ENCODE data around the gene RPL31. TPM values are rescaled to one million over a fixed set of nuclear protein-coding genes. Genes with fewer than 3 reads are reported as not detected.

RPL31 gene
- total RNA-seq, 1 donor from 2014 or later = 1,828 TPM

DNA sequence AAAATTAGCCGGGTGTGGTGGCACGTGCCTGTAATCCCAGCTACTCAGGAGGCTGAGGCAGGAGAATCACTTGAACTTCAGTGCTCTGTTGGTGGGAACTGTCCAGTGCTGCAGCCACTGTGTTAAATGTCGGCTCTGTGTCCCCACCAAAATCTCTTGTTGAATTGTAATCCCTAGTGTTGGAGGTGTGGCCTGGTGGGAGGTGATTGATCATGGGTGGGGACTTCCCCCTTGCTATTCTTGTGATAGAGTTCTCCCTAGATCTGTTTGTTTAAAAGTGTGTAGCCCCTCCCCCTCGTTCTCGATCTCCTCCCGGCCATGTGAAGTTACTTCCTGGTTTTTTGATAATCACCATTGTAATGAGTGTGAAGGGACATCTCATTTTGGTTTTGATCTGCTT lies 9.8 kb upstream of the RPL31 start:
- intact Hi-C loops (cut with micrococcal nuclease) = loop anchor here (5.0 kb wide), 1 partner anchor 1435 kb away; no protein-coding TSS in a partner anchor
- Mint-ChIP-seq H3K27ac (no peak overlapping the region), H3K36me3 (ENCODE audit: low read depth) (no peaks in the 10 kb centered on the region), H3K9me3 (no peaks in the 10 kb centered on the region), H3K4me1 (peaks cover 5% of the 10 kb centered on the region), H3K27me3 (no peaks in the 10 kb centered on the region), H3K4me3 (no peak overlapping the region)
- ATAC-seq (ENCODE audit: low read depth) = no peak
- CTCF ChIA-PET = no interaction called here
- TF ChIP-seq CTCF (IDR thresholded peaks at IDR 0.05) = no peak
- POLR2A ChIA-PET = no interaction called here
- no peak for DNase-seq

DNA sequence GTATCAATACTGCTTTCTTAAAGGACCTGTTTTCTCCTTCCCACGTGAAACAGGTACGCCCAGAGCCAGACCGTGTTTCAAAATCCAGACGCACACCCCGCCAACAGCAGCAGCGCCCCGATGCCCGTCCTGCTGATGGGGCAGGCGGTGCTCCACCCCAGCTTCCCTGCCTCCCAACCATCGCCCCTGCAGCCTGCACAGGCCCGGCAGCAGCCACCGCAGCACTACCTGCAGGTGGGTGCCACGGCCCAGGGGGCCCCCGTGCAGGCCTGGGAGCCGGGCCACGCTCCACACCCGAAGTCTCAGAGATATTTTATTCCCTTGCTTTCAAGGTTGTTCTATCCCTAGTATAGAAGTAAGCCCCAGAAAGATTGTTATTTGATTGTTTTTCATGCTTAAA lies 8.8 kb upstream of the RPL31 start:
- H3K27me3 Mint-ChIP-seq = no peaks in the 10 kb centered on the region
- no peaks in the 10 kb centered on the region for H3K9me3 Mint-ChIP-seq
- no peak for ATAC-seq (ENCODE audit: low read depth)
- H3K4me3 Mint-ChIP-seq = no peak overlapping the region
- TF ChIP-seq CTCF (IDR thresholded peaks at IDR 0.05) = no peak
- DNase-seq = no peak
- no peaks in the 10 kb centered on the region for H3K36me3 Mint-ChIP-seq (ENCODE audit: low read depth)
- ChIA-PET CTCF (no interaction called here), POLR2A (interaction anchor here (1.1 kb wide), 1 partner anchor 9 kb away, joined by 4 read pairs; the partner anchor contains the start of gene RPL31)
- intact Hi-C loops (cut with micrococcal nuclease) = loop anchor here (5.0 kb wide), 1 partner anchor 1436 kb away; no protein-coding TSS in a partner anchor
- no peak overlapping the region for H3K27ac Mint-ChIP-seq
- H3K4me1 Mint-ChIP-seq = peaks cover 5% of the 10 kb centered on the region

DNA sequence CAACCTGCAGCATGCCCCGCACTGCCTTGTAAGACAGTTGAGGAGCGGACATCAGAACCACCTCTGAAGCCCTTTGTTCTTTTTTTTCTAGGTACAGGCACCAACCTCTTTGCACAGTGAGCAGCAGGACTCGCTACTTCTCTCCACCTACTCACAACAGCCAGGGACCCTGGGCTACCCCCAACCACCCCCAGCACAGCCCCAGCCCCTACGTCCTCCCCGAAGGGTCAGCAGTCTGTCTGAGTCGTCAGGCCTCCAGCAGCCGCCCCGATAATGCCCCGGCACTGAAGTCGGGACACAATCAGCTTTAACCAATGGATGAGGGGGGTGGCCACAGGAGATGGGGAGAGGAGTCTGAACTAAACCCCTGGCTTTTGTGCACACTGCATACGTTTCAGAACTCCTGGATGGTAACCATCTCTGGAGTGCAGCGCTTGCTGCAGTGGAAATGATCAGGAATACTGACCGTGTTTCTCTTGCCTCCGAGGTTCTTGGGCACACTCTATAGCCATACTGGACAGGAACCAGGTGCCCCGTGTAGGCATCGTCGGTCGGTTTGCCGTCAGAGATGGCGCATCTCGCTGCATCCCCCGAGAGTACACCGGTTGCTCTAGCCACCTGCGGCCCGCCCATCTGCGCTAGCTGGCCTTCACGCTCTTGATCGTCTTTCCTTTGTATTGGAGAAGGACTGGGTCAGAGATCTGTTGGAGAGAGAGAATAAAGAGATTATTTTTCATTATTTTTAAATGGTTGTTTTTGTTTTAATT lies 6.6 kb upstream of the RPL31 start:
- no peak for DNase-seq
- no peak overlapping the region for H3K4me3 Mint-ChIP-seq
- H3K27me3 Mint-ChIP-seq = no peaks in the 10 kb centered on the region
- no peaks in the 10 kb centered on the region for H3K9me3 Mint-ChIP-seq
- no peak for TF ChIP-seq CTCF (IDR thresholded peaks at IDR 0.05)
- POLR2A ChIA-PET = no interaction called here
- CTCF ChIA-PET = no interaction called here
- no peaks in the 10 kb centered on the region for H3K36me3 Mint-ChIP-seq (ENCODE audit: low read depth)
- H3K4me1 Mint-ChIP-seq = peaks cover 5% of the 10 kb centered on the region
- intact Hi-C loops (cut with micrococcal nuclease) = no loop called here
- ATAC-seq (ENCODE audit: low read depth) = no peak
- H3K27ac Mint-ChIP-seq = no peak overlapping the region

DNA sequence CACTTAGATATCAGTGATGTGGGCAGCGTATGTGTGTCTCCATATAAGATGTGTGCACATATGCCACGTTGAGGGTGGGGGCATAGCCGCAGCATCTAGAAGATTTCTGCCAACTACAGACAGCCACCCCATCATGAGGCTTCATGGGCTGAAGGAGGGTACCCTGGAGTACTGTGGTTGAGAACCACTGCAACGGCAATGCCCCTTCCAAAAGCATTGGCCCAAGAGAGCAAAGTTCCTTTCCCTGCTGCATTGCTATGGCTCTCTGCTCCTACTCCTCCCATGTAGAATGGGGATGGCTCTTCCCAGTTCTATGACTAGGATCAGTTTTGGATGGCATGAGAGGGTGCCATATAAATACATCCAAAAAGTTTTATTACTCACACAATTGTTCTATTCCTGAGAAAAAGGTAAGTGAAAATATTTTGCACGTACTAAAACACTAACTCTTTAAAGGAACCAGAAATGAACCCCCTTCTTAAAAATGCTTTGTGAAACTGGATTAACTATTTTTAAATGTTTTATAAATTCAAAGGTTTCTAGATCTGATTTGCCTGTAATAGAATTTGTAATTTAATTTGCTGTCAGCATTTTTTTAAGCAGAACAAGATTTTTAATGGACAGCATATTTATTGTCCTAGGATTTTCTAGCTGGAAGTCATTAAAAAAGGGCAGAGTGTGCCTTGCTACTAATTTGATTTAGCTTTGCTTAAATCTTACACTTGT lies 4.4 kb upstream of the RPL31 start:
- intact Hi-C loops (cut with micrococcal nuclease) = no loop called here
- CTCF ChIA-PET = no interaction called here

More for the DNA sequence above, 4.4 kb upstream of the RPL31 start:
- no peak for TF ChIP-seq CTCF (IDR thresholded peaks at IDR 0.05)
- POLR2A ChIA-PET = no interaction called here
- Mint-ChIP-seq H3K4me3 (no peak overlapping the region), H3K27me3 (no peaks in the 10 kb centered on the region), H3K9me3 (no peaks in the 10 kb centered on the region), H3K36me3 (ENCODE audit: low read depth) (peaks cover 9% of the 10 kb centered on the region), H3K4me1 (peaks cover 10% of the 10 kb centered on the region), H3K27ac (no peak overlapping the region)
- DNase-seq (no peak), ATAC-seq (ENCODE audit: low read depth) (no peak)

Measured in activated B cell treated with CpG ODN at 0.5 μM for 24 hours (primary cell).